ENCODE results near the gene MOB4.
A peak's percentile ranks its signal among the peaks of the same experiment; 100 is the strongest.
"Not testable (repeated sequence)": the region's sequence is repeated elsewhere in the genome, so short reads cannot be mapped to it uniquely, and the experiment has no call there.

MOB4 gene

GRCh38 chr2:197560146-197560665 lies 44.3 kb downstream of the MOB4 start:
- no peaks in the 10 kb centered on the region for H3K4me1 ChIP-seq (ENCODE audit: insufficient read depth, insufficient read length)
- no peaks in the 10 kb centered on the region for H3K9me3 ChIP-seq (ENCODE audit: insufficient read depth, low read length)
- H3K27me3 ChIP-seq (ENCODE audit: insufficient read depth, insufficient read length) = no peaks in the 10 kb centered on the region
- no peak for DNase-seq (ENCODE audit: low read depth, low spot score)
- TF ChIP-seq YY1 (IDR thresholded peaks at IDR 0.05; ENCODE audit: insufficient read depth, insufficient read length) = no peak
- no peak for TF ChIP-seq SUZ12 (IDR thresholded peaks at IDR 0.05; ENCODE audit: extremely low read depth, insufficient read depth, insufficient read length)
- no peak for TF ChIP-seq ZNF274 (IDR thresholded peaks at IDR 0.05; ENCODE audit: low read depth, low read length)
- no peak overlapping the region for H3K9ac ChIP-seq (ENCODE audit: insufficient read length, low read depth)
- H3K36me3 ChIP-seq (ENCODE audit: insufficient read depth, insufficient read length, low read length) = peaks cover 24% of the 10 kb centered on the region
- H3K4me3 ChIP-seq (ENCODE audit: insufficient read length, low read depth) = no peak overlapping the region

GRCh38 chr2:197571627-197572271 lies 55.9 kb downstream of the MOB4 start:
- no peak for TF ChIP-seq SUZ12 (IDR thresholded peaks at IDR 0.05; ENCODE audit: extremely low read depth, insufficient read depth, insufficient read length)
- TF ChIP-seq YY1 (IDR thresholded peaks at IDR 0.05; ENCODE audit: insufficient read depth, insufficient read length) = no peak
- TF ChIP-seq ZNF274 (IDR thresholded peaks at IDR 0.05; ENCODE audit: low read depth, low read length) = no peak
- H3K27me3 ChIP-seq (ENCODE audit: insufficient read depth, insufficient read length) = no peaks in the 10 kb centered on the region
- H3K9ac ChIP-seq (ENCODE audit: insufficient read length, low read depth) = no peak overlapping the region
- no peaks in the 10 kb centered on the region for H3K4me1 ChIP-seq (ENCODE audit: insufficient read depth, insufficient read length)
- no peak overlapping the region for H3K4me3 ChIP-seq (ENCODE audit: insufficient read length, low read depth)
- peaks cover 8% of the 10 kb centered on the region for H3K36me3 ChIP-seq (ENCODE audit: insufficient read depth, insufficient read length, low read length)
- peaks cover 33% of the 10 kb centered on the region for H3K9me3 ChIP-seq (ENCODE audit: insufficient read depth, low read length)
- no peak for DNase-seq (ENCODE audit: low read depth, low spot score)

GRCh38 chr2:197573608-197574007 lies 57.7 kb downstream of the MOB4 start:
- TF ChIP-seq YY1 (IDR thresholded peaks at IDR 0.05; ENCODE audit: insufficient read depth, insufficient read length) (no peak), SUZ12 (IDR thresholded peaks at IDR 0.05; ENCODE audit: extremely low read depth, insufficient read depth, insufficient read length) (no peak), ZNF274 (IDR thresholded peaks at IDR 0.05; ENCODE audit: low read depth, low read length) (no peak)
- peaks cover 8% of the 10 kb centered on the region for H3K36me3 ChIP-seq (ENCODE audit: insufficient read depth, insufficient read length, low read length)
- no peak overlapping the region for H3K4me3 ChIP-seq (ENCODE audit: insufficient read length, low read depth)
- H3K9me3 ChIP-seq (ENCODE audit: insufficient read depth, low read length) = peaks cover 38% of the 10 kb centered on the region
- no peak overlapping the region for H3K9ac ChIP-seq (ENCODE audit: insufficient read length, low read depth)
- H3K27me3 ChIP-seq (ENCODE audit: insufficient read depth, insufficient read length) = no peaks in the 10 kb centered on the region
- H3K4me1 ChIP-seq (ENCODE audit: insufficient read depth, insufficient read length) = no peaks in the 10 kb centered on the region
- no peak for DNase-seq (ENCODE audit: low read depth, low spot score)

- Histone ChIP-seq H3K4me3 (ENCODE audit: insufficient read length, low read depth) (no peak overlapping the region), H3K27me3 (ENCODE audit: insufficient read depth, insufficient read length) (no peaks in the 10 kb centered on the region), H3K9ac (ENCODE audit: insufficient read length, low read depth) (no peak overlapping the region), H3K36me3 (ENCODE audit: insufficient read depth, insufficient read length, low read length) (peaks cover 8% of the 10 kb centered on the region), H3K9me3 (ENCODE audit: insufficient read depth, low read length) (peaks cover 49% of the 10 kb centered on the region), H3K4me1 (ENCODE audit: insufficient read depth, insufficient read length) (no peaks in the 10 kb centered on the region)
- DNase-seq (ENCODE audit: low read depth, low spot score) = no peak
- TF ChIP-seq YY1 (IDR thresholded peaks at IDR 0.05; ENCODE audit: insufficient read depth, insufficient read length) = no peak
Observed at GRCh38 chr2:197575987-197576386, 60.1 kb downstream of the MOB4 start.

- DNase-seq (ENCODE audit: low read depth, low spot score) = no peak
- Histone ChIP-seq H3K4me1 (ENCODE audit: insufficient read depth, insufficient read length) (no peaks in the 10 kb centered on the region), H3K9me3 (ENCODE audit: insufficient read depth, low read length) (peaks cover 52% of the 10 kb centered on the region), H3K4me3 (ENCODE audit: insufficient read length, low read depth) (no peak overlapping the region), H3K36me3 (ENCODE audit: insufficient read depth, insufficient read length, low read length) (peaks cover 8% of the 10 kb centered on the region), H3K27me3 (ENCODE audit: insufficient read depth, insufficient read length) (no peaks in the 10 kb centered on the region), H3K9ac (ENCODE audit: insufficient read length, low read depth) (no peak overlapping the region)
- TF ChIP-seq ZNF274 (IDR thresholded peaks at IDR 0.05; ENCODE audit: low read depth, low read length) (no peak), YY1 (IDR thresholded peaks at IDR 0.05; ENCODE audit: insufficient read depth, insufficient read length) (no peak), SUZ12 (IDR thresholded peaks at IDR 0.05; ENCODE audit: extremely low read depth, insufficient read depth, insufficient read length) (no peak)
Observed at GRCh38 chr2:197576631-197577030, 60.8 kb downstream of the MOB4 start.

GRCh38 chr2:197577446-197577845 lies 61.6 kb downstream of the MOB4 start:
- DNase-seq (ENCODE audit: low read depth, low spot score) = no peak
- Histone ChIP-seq H3K4me1 (ENCODE audit: insufficient read depth, insufficient read length) (no peaks in the 10 kb centered on the region), H3K9ac (ENCODE audit: insufficient read length, low read depth) (no peak overlapping the region), H3K27me3 (ENCODE audit: insufficient read depth, insufficient read length) (no peaks in the 10 kb centered on the region), H3K9me3 (ENCODE audit: insufficient read depth, low read length) (peaks cover 53% of the 10 kb centered on the region), H3K36me3 (ENCODE audit: insufficient read depth, insufficient read length, low read length) (peaks cover 2% of the 10 kb centered on the region), H3K4me3 (ENCODE audit: insufficient read length, low read depth) (no peak overlapping the region)
- no peak for TF ChIP-seq ZNF274 (IDR thresholded peaks at IDR 0.05; ENCODE audit: low read depth, low read length)
- no peak for TF ChIP-seq SUZ12 (IDR thresholded peaks at IDR 0.05; ENCODE audit: extremely low read depth, insufficient read depth, insufficient read length)
- no peak for TF ChIP-seq YY1 (IDR thresholded peaks at IDR 0.05; ENCODE audit: insufficient read depth, insufficient read length)

GRCh38 chr2:197578294-197578693 lies 62.4 kb downstream of the MOB4 start:
- H3K4me1 ChIP-seq (ENCODE audit: insufficient read depth, insufficient read length); H3K9ac ChIP-seq (ENCODE audit: insufficient read length, low read depth); H3K36me3 ChIP-seq (ENCODE audit: insufficient read depth, insufficient read length, low read length); H3K4me3 ChIP-seq (ENCODE audit: insufficient read length, low read depth); H3K27me3 ChIP-seq (ENCODE audit: insufficient read depth, insufficient read length): not testable (repeated sequence)
- H3K9me3 ChIP-seq (ENCODE audit: insufficient read depth, low read length) = peaks cover 53% of the 10 kb centered on the region
- peak; percentile 25 for DNase-seq (ENCODE audit: low read depth, low spot score)

- not testable (repeated sequence) for DNase-seq (ENCODE audit: low read depth, low spot score)
- peaks cover 40% of the 10 kb centered on the region for H3K9me3 ChIP-seq (ENCODE audit: insufficient read depth, low read length)
Observed at GRCh38 chr2:197580166-197580565, 64.3 kb downstream of the MOB4 start.

GRCh38 chr2:197587255-197587654 lies 71.4 kb downstream of the MOB4 start:
- H3K4me1 ChIP-seq (ENCODE audit: insufficient read depth, insufficient read length); H3K9ac ChIP-seq (ENCODE audit: insufficient read length, low read depth); H3K27me3 ChIP-seq (ENCODE audit: insufficient read depth, insufficient read length); DNase-seq (ENCODE audit: low read depth, low spot score); H3K36me3 ChIP-seq (ENCODE audit: insufficient read depth, insufficient read length, low read length); H3K4me3 ChIP-seq (ENCODE audit: insufficient read length, low read depth): not testable (repeated sequence)
- peaks cover 33% of the 10 kb centered on the region; the same call in 1 of the 2 replicates for H3K9me3 ChIP-seq (ENCODE audit: insufficient read depth, low read length)

More at GRCh38 chr2:197580166-197580565, 64.3 kb downstream of the MOB4 start:
- H3K27me3 ChIP-seq (ENCODE audit: insufficient read depth, insufficient read length); H3K9ac ChIP-seq (ENCODE audit: insufficient read length, low read depth); H3K4me1 ChIP-seq (ENCODE audit: insufficient read depth, insufficient read length); H3K4me3 ChIP-seq (ENCODE audit: insufficient read length, low read depth); H3K36me3 ChIP-seq (ENCODE audit: insufficient read depth, insufficient read length, low read length): not testable (repeated sequence)

Measured in NT2/D1 (cell line).